GM12864 (cell line): Measurements from ENCODE around the gene BCLAF3.

Experiments
- DNase-seq: peaks from one replicate; pipeline ENCODE4 v3.0.0-alpha.2; 2011; ENCODE audit warnings: low read depth
- H3K4me3 ChIP-seq: 2 replicates; pipeline ENCODE4 v1.5.1; 2011; ENCODE audit warnings: mild to moderate bottlenecking, low read depth, low read length, control low read depth
- CTCF ChIP-seq: IDR thresholded peaks from 2 replicates; pipeline ENCODE4 v1.5.1; 2011; ENCODE audit warnings: low read depth, mild to moderate bottlenecking, moderate library complexity, low read length, control low read depth, inconsistent platforms; ENCODE audit errors: missing control alignments

Gene BCLAF3

GRCh38 chrX:20019672-20020365 lies 29.0 kb upstream of the BCLAF3 start:
- H3K4me3 ChIP-seq: no peak overlapping the region
- no peak for DNase-seq
- no peak for TF ChIP-seq CTCF

GRCh38 chrX:20016616-20016945 lies 25.7 kb upstream of the BCLAF3 start:
- no peak for TF ChIP-seq CTCF
- H3K4me3 ChIP-seq: no peak overlapping the region
- DNase-seq: no peak

- no peak for DNase-seq
- no peak for TF ChIP-seq CTCF
- H3K4me3 ChIP-seq: no peak overlapping the region
Measured at GRCh38 chrX:20015945-20016615, 25.2 kb upstream of the BCLAF3 start.

GRCh38 chrX:20015422-20015821 lies 24.6 kb upstream of the BCLAF3 start:
- H3K4me3 ChIP-seq: no peak overlapping the region
- DNase-seq: no peak
- no peak for TF ChIP-seq CTCF

- TF ChIP-seq CTCF: no peak
- DNase-seq: no peak
- no peak overlapping the region for H3K4me3 ChIP-seq
Measured at GRCh38 chrX:20011608-20012007, 20.7 kb upstream of the BCLAF3 start.

GRCh38 chrX:20007962-20008622 lies 17.2 kb upstream of the BCLAF3 start:
- H3K4me3 ChIP-seq: no peak overlapping the region
- no peak for DNase-seq
- no peak for TF ChIP-seq CTCF

GRCh38 chrX:20005883-20006282 lies 15.0 kb upstream of the BCLAF3 start:
- TF ChIP-seq CTCF: no peak
- DNase-seq: no peak
- no peak overlapping the region for H3K4me3 ChIP-seq
